ENCODE measurements around the gene PRC1.

PRC1 gene

DNA sequence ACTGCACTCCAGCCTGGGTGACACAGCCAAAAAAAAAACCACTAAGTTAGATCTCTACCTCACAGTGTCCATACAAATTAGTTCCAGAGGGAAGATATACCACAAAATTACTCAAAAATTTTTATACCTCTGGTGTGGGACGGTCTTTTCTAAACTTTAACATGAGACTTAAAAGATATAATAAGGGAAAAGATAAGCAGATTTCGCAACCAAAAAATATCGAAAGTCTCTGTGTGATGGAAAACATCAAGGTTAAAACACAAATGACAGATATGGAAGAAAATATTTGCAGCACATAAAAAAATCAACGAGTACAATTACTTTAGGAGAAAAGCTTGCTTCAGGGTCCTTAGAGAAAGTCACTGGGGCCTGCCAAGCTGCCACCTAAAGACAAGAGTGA is 72.4 kb downstream of the PRC1 start:
- TF ChIP-seq, protein P1, sequence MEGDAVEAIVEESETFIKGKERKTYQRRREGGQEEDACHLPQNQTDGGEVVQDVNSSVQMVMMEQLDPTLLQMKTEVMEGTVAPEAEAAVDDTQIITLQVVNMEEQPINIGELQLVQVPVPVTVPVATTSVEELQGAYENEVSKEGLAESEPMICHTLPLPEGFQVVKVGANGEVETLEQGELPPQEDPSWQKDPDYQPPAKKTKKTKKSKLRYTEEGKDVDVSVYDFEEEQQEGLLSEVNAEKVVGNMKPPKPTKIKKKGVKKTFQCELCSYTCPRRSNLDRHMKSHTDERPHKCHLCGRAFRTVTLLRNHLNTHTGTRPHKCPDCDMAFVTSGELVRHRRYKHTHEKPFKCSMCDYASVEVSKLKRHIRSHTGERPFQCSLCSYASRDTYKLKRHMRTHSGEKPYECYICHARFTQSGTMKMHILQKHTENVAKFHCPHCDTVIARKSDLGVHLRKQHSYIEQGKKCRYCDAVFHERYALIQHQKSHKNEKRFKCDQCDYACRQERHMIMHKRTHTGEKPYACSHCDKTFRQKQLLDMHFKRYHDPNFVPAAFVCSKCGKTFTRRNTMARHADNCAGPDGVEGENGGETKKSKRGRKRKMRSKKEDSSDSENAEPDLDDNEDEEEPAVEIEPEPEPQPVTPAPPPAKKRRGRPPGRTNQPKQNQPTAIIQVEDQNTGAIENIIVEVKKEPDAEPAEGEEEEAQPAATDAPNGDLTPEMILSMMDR (IDR thresholded peaks at IDR 0.05; ENCODE audit: low read depth, low read length), result no peak
- no peak overlapping the region for H3K4me3 ChIP-seq (ENCODE audit: low read depth, low read length)

DNA sequence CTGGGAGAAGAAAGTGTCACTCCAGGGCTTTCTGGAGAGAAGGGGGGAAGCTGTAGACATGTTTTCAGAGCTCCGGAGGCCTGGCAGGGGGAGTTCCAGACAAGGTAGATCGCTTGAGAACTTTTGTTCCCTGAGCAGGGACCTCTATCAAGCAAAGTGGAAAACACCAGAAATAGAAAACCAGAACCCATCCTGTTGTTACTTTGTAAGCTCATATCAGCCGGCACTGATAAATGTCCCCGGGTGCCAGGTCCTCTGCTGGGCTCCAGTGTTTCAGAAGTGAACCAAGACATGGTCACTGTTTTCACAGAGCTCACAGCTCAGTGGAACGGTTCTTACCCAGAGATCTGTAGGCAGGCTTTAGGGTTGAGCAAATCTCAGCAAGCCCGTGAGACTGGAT is 75.5 kb downstream of the PRC1 start:
- H3K4me3 ChIP-seq (ENCODE audit: low read depth, low read length), result no peak overlapping the region
- TF ChIP-seq, protein P1 (IDR thresholded peaks at IDR 0.05; ENCODE audit: low read depth, low read length), result no peak

DNA sequence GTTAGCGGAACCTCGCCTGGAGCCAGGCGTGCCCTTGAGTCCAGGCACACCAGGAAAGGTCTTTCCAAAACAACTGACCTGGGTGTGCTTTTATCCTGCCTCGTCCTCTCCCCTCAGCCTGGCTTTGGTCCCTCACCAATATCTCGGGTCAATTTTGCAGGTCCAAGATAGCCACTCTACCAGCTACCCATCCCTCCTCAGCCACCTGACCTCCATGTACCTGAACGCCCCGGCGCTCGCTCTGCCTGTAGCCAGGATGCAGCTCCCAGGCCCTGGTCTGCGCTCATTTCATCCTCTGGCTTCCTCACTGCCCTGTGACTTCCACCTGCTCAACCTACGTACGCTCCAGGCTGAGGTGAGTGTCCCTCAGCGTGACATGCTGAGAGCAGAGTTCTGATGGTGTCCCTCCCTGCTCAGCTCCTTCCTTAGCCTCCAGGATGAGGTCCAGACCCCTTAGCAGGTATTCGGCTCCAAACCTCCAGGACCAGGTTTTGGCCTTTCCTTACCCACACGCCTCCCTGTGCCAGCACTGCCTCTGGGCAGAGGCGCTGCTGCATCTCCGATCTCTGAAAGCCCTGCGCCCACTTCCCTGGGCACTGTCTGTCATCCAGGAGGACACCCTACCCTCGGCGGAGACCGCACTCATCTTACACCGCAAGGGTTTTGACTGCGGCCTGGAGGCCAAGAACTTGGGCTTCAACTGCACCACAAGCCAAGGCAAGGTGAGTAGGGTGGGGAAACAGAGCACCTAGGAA is 76.1 kb downstream of the PRC1 start:
- TF ChIP-seq, protein P1 (IDR thresholded peaks at IDR 0.05; ENCODE audit: low read depth, low read length), result no peak

DNA sequence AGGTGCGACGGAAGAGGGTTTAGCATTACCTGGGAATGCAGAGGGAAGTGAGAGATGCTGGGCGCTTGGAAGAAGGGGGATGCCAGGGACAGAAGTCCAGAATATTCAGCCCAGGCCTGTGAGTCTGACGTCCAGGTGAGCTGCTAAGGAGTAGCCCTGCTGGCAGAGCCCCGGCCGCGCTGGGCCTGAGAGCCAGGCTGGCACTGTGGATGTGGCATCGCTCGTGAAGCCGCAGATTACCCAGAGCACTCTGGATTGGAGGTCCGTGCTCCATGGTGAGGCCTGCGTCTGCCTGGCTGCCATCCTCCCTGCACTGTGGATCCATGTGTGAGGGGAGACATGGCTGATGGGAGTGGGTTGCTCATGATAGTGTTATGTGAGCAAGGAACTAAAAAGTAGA is 76.8 kb downstream of the PRC1 start:
- TF ChIP-seq, protein P1 (IDR thresholded peaks at IDR 0.05; ENCODE audit: low read depth, low read length), result no peak
- no peak overlapping the region for H3K4me3 ChIP-seq (ENCODE audit: low read depth, low read length)

More for the DNA sequence above, 76.1 kb downstream of the PRC1 start:
- no peak overlapping the region for H3K4me3 ChIP-seq (ENCODE audit: low read depth, low read length)

DNA sequence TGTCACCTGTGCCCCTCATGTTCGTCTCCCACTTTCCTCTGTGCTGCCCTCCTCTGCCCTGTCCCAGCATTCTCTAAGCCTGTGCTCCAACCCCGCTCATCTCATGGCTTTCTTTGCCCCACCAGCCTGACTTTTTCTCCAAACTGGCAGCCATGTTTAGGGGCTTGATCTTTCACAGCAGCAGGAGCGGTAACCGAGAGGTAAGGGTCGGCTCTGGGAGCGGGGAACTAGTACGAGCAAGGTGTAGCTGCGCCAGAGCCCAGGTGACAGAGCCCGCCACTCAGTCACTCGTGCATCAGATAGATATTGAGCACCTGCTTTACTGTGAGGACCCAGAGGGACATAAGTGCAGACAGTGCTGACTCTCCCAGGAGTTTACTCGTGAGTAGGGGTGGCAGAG is 77.9 kb downstream of the PRC1 start:
- H3K4me3 ChIP-seq (ENCODE audit: low read depth, low read length), result no peak overlapping the region
- TF ChIP-seq, protein P1 (IDR thresholded peaks at IDR 0.05; ENCODE audit: low read depth, low read length), result no peak
